Astrocyte (in vitro differentiated cells and primary cell): ENCODE data around the gene RHBDL3. TPM values are rescaled to one million over a fixed set of nuclear protein-coding genes. Genes with fewer than 3 reads are reported as not detected.

Experiments
- DNase-seq: peaks from one replicate; pipeline ENCODE4 v3.0.0-alpha.2; 2010; ENCODE audit warnings: low read depth
- FAIRE-seq: peaks from 2 replicates; lab custom pipeline; 2011; peaks lifted over from hg19 to GRCh38; lab: Jason Lieb, UNC
- H2AFZ ChIP-seq: 2 replicates; pipeline ENCODE4 v1.6.0; 2012; ENCODE audit warnings: low read depth, low read length, inconsistent platforms
- H3K27ac ChIP-seq: 2 replicates; pipeline ENCODE4 v1.5.1; 2011; ENCODE audit warnings: low read depth, low read length, inconsistent platforms
- H3K27me3 ChIP-seq: 2 replicates; pipeline ENCODE4 v1.6.0; 2011; ENCODE audit warnings: low read length, inconsistent platforms; ENCODE audit not compliant: insufficient read depth
- H3K36me3 ChIP-seq: 2 replicates; pipeline ENCODE4 v1.5.1; 2011; ENCODE audit warnings: low read length, inconsistent platforms; ENCODE audit not compliant: insufficient read depth
- H3K4me1 ChIP-seq: 2 replicates; pipeline ENCODE4 v1.5.1; 2011; ENCODE audit warnings: low read length, inconsistent platforms; ENCODE audit not compliant: insufficient read depth
- H3K4me2 ChIP-seq: 2 replicates; pipeline ENCODE4 v1.6.0; 2012; ENCODE audit warnings: low read length, inconsistent platforms
- H3K4me3 ChIP-seq: 2 replicates; pipeline ENCODE4 v1.5.1; 2011; ENCODE audit warnings: low read depth, mild to moderate bottlenecking, low read length, inconsistent platforms; ENCODE audit not compliant: insufficient read depth
- H3K79me2 ChIP-seq: 2 replicates; pipeline ENCODE4 v1.6.0; 2012; ENCODE audit warnings: mild to moderate bottlenecking, low read length, inconsistent platforms; ENCODE audit not compliant: insufficient read depth
- H3K9ac ChIP-seq: 2 replicates; pipeline ENCODE4 v1.6.0; 2012; ENCODE audit warnings: mild to moderate bottlenecking, low read length, inconsistent platforms
- H3K9me3 ChIP-seq: 2 replicates; pipeline ENCODE4 v1.5.1; 2012; ENCODE audit warnings: low read depth, mild to moderate bottlenecking, low read length, inconsistent platforms; ENCODE audit not compliant: insufficient read depth
- H4K20me1 ChIP-seq: 2 replicates; pipeline ENCODE4 v1.6.0; 2012; ENCODE audit warnings: low read length, inconsistent platforms; ENCODE audit not compliant: insufficient read depth
- H3K27ac Mint-ChIP-seq: one replicate; pipeline ENCODE4 v1.8.0; 2021; ENCODE audit warnings: mild to moderate bottlenecking, mixed read lengths; ENCODE audit not compliant: unreplicated experiment
- H3K27me3 Mint-ChIP-seq: one replicate; pipeline ENCODE4 v1.8.0; 2021; ENCODE audit warnings: low read depth, mixed read lengths; ENCODE audit not compliant: unreplicated experiment
- H3K36me3 Mint-ChIP-seq: one replicate; pipeline ENCODE4 v1.8.0; 2021; ENCODE audit warnings: low read depth, mixed read lengths; ENCODE audit not compliant: unreplicated experiment
- H3K4me1 Mint-ChIP-seq: one replicate; pipeline ENCODE4 v1.8.0; 2021; ENCODE audit warnings: low read depth, mixed read lengths; ENCODE audit not compliant: unreplicated experiment
- H3K4me3 Mint-ChIP-seq: one replicate; pipeline ENCODE4 v1.8.0; 2021; ENCODE audit warnings: mild to moderate bottlenecking, moderate library complexity, mixed read lengths; ENCODE audit not compliant: unreplicated experiment
- H3K9me3 Mint-ChIP-seq: one replicate; pipeline ENCODE4 v1.8.0; 2021; ENCODE audit warnings: mild to moderate bottlenecking, mixed read lengths; ENCODE audit not compliant: unreplicated experiment
- CTCF ChIP-seq: IDR thresholded peaks from 2 replicates; pipeline ENCODE4 v1.5.1; 2011; ENCODE audit warnings: low read depth, mild to moderate bottlenecking, inconsistent platforms, low read length, moderate library complexity; ENCODE audit not compliant: insufficient read depth
- EZH2 ChIP-seq: IDR thresholded peaks from 2 replicates; pipeline ENCODE4 v1.6.1; 2012; ENCODE audit warnings: mild to moderate bottlenecking, low read length, inconsistent platforms; ENCODE audit not compliant: insufficient read depth
- total RNA-seq: library from RNA; stranded (reverse); gene quantifications from 2 replicates; pipeline ENCODE4 v1.2.1, GENCODE V29; 2021

The RHBDL3 gene
- total RNA-seq, 1 donor from 2014 or later, result 1.4 TPM

- Histone ChIP-seq H3K27me3 (peaks cover 6% of the 10 kb centered on the region), H2AFZ (no peak overlapping the region), H3K9me3 (no peaks in the 10 kb centered on the region), H3K27ac (no peak overlapping the region), H3K36me3 (no peaks in the 10 kb centered on the region), H4K20me1 (no peaks in the 10 kb centered on the region), H3K4me1 (no peaks in the 10 kb centered on the region), H3K9ac (no peak overlapping the region), H3K79me2 (no peaks in the 10 kb centered on the region), H3K4me3 (no peak overlapping the region), H3K4me2 (no peak overlapping the region)
- Mint-ChIP-seq H3K27ac (no peak overlapping the region), H3K36me3 (no peaks in the 10 kb centered on the region), H3K27me3 (peaks cover 15% of the 10 kb centered on the region), H3K4me1 (peaks cover 6% of the 10 kb centered on the region), H3K9me3 (no peaks in the 10 kb centered on the region), H3K4me3 (no peak overlapping the region)
- DNase-seq (no peak), FAIRE-seq (no peak)
- TF ChIP-seq EZH2 (no peak), CTCF (no peak)
These were observed 39.4 kb downstream of the RHBDL3 start for GRCh38 chr17:32305049-32305448.

- peaks cover 12% of the 10 kb centered on the region for H3K4me1 Mint-ChIP-seq
- peaks cover 18% of the 10 kb centered on the region for H3K27me3 Mint-ChIP-seq
- H3K27ac ChIP-seq, result no peak overlapping the region
- H3K9me3 ChIP-seq, result no peaks in the 10 kb centered on the region
- H3K36me3 ChIP-seq, result no peaks in the 10 kb centered on the region
- H3K27ac Mint-ChIP-seq, result no peak overlapping the region
- H4K20me1 ChIP-seq, result no peaks in the 10 kb centered on the region
- H3K4me2 ChIP-seq, result no peak overlapping the region
- H3K4me3 Mint-ChIP-seq, result no peak overlapping the region
- no peak overlapping the region for H3K9ac ChIP-seq
- TF ChIP-seq EZH2 (no peak), CTCF (no peak)
- peaks cover 6% of the 10 kb centered on the region for H3K27me3 ChIP-seq
- H3K36me3 Mint-ChIP-seq, result no peaks in the 10 kb centered on the region
- DNase-seq (no peak), FAIRE-seq (no peak)
- no peak overlapping the region for H3K4me3 ChIP-seq
- H3K79me2 ChIP-seq, result no peaks in the 10 kb centered on the region
- no peaks in the 10 kb centered on the region for H3K9me3 Mint-ChIP-seq
- H3K4me1 ChIP-seq, result no peaks in the 10 kb centered on the region
- no peak overlapping the region for H2AFZ ChIP-seq
These were observed 42.0 kb downstream of the RHBDL3 start for GRCh38 chr17:32307658-32308057.

GRCh38 chr17:32311028-32311536, 45.5 kb downstream of the RHBDL3 start:
- H3K27me3 Mint-ChIP-seq, result peaks cover 35% of the 10 kb centered on the region
- peaks cover 22% of the 10 kb centered on the region for H3K27me3 ChIP-seq
- H3K4me3 Mint-ChIP-seq, result no peak overlapping the region
- DNase-seq, result no peak
- H4K20me1 ChIP-seq, result no peaks in the 10 kb centered on the region
- no peaks in the 10 kb centered on the region for H3K9me3 ChIP-seq
- H3K4me2 ChIP-seq, result no peak overlapping the region
- no peak overlapping the region for H3K27ac ChIP-seq
- H3K4me1 ChIP-seq, result no peaks in the 10 kb centered on the region
- H3K4me1 Mint-ChIP-seq, result peaks cover 6% of the 10 kb centered on the region
- no peak overlapping the region for H3K4me3 ChIP-seq
- H3K79me2 ChIP-seq, result no peaks in the 10 kb centered on the region
- TF ChIP-seq CTCF (no peak), EZH2 (no peak)
- H3K36me3 Mint-ChIP-seq, result no peaks in the 10 kb centered on the region
- no peak overlapping the region for H3K27ac Mint-ChIP-seq
- no peaks in the 10 kb centered on the region for H3K36me3 ChIP-seq
- H2AFZ ChIP-seq, result no peak overlapping the region
- no peak overlapping the region for H3K9ac ChIP-seq
- no peaks in the 10 kb centered on the region for H3K9me3 Mint-ChIP-seq
- FAIRE-seq, result no peak
